Sigmoid colon (tissue), 4 donors: ENCODE results near the gene SYCP1.

Experiments used
- CTCF ChIP-seq, 4 experiments: fragments of 450-650 bp in 3 of 4; fragments of 200-600 bp in 1 of 4; IDR thresholded peaks; one replicate each; pipeline ENCODE4 v1.5.1; 2016 to 2019; ENCODE audit warnings: antibody characterized with exemption in 4 of 4, mild to moderate bottlenecking in 3 of 4, moderate library complexity in 2 of 4
- EP300 ChIP-seq, 4 donors: sonication (generic); formaldehyde crosslinking; IDR thresholded peaks; one replicate each; pipeline ENCODE4 v1.6.1; 2017; ENCODE audit warnings: antibody characterized with exemption in 4 of 4
- POLR2A ChIP-seq, 2 donors: fragments of 450-650 bp; IDR thresholded peaks; one replicate each; pipeline ENCODE4 v1.6.1; 2016; ENCODE audit warnings: antibody characterized with exemption in 2 of 2, mild to moderate bottlenecking in 2 of 2, moderate library complexity in 2 of 2
- POLR2AphosphoS5 ChIP-seq, 4 donors: sonication (generic); formaldehyde crosslinking; IDR thresholded peaks; one replicate each; pipeline ENCODE4 v1.6.1; 2017; ENCODE audit warnings: antibody characterized with exemption in 4 of 4

- no peak for TF ChIP-seq CTCF (IDR thresholded peaks at IDR 0.05)
- TF ChIP-seq POLR2A (IDR thresholded peaks at IDR 0.05): no peak
- TF ChIP-seq POLR2AphosphoS5 (IDR thresholded peaks at IDR 0.05): no peak
- TF ChIP-seq EP300 (IDR thresholded peaks at IDR 0.05): no peak
Observed at GRCh38 chr1:114892194-114892918, 37.7 kb downstream of the SYCP1 start.
